GM19463 (cell line): ENCODE results near the gene PAM16.
A peak's percentile ranks its signal among the peaks of the same experiment; 100 is the strongest.

Experiments
- ATAC-seq: cut with Tn5 transposase; IDR thresholded peaks from one replicate; pipeline ENCODE4 v1.9.1; 2021; ENCODE audit warnings: mild to moderate bottlenecking, moderate library complexity; ENCODE audit not compliant: unreplicated experiment

Gene PAM16

DNA sequence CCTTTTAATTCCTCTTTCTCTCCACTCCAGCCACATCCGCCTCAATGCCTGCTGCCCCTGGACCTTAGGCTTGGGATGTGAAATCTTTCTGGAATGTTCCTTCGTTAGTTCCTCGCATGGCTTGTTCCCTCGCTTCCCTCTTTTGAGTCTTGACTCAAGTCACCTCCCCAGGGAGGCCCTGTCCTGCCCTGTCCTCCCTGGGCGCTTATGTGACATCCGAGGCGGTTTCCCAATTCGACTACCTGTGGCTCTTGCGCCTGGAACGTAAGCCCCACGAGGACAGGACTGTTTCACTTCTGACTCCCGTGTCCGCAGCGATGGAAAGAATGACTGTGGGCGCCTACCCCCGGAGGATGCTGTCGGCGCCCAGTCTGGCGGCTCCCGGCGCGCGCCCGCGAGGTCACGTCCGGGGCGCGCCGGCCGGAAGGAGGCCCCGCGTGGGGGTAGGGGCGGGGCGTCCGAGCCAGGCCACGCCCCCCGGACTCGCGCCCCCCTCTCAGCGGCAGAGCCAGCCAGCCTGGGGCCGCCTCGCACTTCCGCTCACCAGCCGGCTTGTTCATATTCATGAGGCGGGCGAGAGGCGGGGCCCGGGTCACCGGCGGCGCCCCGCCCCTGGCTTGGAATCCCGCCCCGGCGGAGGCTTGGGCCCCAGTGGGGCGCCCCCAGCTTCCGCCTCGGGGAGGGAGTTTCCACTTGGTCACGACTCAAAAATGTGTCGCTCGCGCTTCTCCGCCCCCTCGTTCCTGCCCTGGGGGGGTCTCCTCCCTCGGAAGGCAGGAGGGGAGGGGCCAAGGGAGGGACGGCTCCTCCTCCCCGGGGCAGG is 43.7 kb downstream of the PAM16 start:
- ATAC-seq = peak; percentile 88

DNA sequence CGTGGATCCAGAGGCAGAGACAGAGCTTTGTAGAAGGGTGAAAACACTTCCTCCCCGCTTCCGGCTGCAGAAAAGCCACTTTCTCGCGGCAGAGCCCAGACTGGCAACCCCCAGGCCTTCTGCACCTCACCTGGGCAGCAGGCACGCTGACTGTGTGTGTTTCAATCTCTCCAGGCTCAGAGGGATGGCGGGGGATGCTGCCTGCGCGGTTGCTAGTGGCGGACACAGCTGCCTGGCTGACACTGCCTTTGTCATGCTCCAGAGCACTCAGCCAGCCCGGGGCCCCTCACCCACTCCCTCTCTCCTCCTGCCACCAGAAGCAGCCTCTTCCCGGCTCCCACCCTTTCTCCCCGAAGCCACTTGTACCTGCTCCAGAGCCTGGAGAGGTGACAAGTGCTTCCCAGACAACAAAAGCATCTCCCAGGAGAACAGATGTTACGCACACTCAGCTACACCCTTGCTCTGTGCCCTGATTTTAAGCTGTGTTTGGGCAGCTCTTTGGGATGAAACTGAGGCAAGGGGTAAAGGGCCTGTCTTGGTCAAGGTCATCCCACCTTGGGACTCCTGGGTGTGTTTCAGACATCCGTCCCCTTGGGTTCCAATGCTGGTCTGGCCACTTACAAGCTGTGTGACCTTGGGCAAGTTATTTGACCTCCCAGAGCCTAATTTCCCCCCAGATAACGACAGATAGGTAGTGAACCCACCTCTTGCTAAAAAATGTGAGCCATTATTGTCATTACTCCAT is 44.5 kb downstream of the PAM16 start:
- no peak for ATAC-seq

DNA sequence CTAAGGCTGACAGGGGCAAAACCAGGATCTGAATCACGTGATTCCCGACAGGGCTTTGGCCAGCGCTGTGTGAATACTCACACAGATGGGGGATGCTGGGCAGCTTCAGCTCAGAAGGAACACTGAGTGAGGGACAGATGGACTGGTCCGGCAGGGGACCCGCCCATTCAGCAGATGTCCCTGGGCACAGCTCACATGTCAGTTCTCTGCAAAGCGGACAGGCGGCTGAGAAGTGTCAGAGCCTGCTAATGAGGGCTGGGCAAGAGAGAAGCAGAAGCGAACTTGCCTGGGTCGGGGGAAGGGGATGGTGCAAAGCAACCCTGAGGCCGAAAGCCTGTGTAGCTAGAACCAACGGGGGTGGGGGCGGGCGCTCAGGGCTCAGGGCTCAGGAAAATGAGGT is 47.1 kb downstream of the PAM16 start:
- ATAC-seq = no peak

DNA sequence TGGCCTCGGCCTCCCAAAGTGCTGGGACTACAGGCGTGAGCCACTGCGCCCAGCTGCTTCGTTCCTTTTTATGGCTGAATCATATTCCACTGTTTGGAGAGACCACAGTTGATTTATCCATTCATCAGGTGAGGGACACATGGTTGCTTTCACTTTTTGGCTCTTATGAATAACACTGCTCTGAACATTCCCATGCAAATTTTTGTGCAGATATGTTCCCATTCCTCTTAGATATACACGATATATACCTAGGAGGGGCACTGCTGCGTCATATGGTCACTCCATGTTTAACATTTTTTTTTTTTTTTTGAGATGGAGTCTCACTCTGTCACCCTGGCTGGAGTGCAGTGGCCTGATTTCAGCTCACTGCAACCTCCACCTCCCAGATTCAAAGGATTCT is 49.2 kb downstream of the PAM16 start:
- no peak for ATAC-seq

DNA sequence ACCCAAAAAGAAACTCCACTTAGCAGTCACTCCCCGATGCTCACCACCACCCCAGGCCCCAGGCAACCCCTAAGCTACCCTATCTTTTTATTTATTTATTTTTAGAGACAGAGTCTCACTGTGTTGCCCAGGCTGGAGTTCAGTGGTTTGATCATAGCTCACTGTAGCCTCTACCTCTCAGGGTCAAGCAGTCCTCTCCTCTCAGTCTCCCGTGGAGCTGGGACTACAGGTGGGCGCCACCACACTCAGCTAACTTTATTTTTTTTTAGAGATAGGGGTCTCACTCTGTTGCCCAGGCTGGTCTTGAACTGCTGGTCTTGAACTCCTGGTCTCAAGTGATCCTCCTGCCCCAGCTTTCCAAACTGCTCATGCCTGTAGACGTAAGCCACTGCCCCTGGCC is 49.9 kb downstream of the PAM16 start:
- no peak for ATAC-seq

DNA sequence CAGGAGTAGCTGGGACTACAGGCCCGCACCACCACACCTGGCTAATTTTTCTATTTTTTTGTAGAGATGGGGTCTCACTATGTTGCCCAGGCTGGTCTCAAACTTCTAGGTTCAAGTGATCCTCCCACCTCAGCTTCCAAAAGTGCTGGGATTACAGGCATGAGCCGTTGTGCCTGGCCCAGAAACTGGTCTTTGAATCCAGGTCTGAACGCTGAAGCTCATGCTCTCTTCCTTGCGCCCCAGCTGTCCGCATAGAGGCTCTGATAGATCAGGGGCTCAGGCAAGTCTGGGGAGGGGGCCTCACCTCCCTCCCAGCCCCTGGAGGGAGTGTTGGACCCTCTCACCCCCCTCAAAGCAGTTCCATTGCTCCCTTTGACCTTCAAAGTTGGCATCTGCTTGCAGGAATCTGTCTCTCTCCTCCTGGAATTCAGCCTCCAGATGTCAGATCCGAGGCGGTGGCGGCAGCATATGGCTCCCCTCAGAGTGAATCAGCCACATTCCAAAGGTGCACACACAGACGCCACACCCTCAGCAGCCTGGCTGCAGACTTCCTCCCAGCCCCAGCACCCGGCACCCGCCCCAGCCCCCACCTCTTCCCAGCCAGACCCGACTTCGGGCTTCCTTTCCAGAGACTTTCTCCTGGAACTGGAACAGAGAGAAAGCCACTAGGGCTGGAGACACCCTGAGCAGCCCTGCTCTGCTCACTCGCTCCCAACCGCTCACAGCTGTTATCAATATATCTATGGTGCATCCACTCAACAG is 52.2 kb downstream of the PAM16 start:
- ATAC-seq = no peak

DNA sequence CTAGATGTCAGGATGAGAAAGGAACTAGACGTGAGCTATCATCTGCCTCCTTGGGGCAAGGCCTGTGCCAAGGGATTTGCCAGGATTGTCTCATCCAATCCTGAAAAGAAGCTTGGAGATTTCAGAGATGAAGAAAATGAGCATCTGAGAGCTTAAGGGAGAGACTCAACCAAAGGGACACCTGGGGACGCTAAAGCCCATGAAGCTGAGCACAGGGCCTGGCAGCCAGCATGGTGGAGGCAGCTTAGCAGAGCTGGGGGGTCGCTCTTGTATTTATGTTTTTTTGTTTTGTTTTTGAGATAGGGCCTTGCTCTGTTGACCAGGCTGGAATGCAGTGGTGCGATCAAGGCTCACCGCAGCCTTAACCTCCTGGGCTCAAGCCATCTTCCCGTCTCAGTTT is 53.6 kb downstream of the PAM16 start:
- no peak for ATAC-seq

DNA sequence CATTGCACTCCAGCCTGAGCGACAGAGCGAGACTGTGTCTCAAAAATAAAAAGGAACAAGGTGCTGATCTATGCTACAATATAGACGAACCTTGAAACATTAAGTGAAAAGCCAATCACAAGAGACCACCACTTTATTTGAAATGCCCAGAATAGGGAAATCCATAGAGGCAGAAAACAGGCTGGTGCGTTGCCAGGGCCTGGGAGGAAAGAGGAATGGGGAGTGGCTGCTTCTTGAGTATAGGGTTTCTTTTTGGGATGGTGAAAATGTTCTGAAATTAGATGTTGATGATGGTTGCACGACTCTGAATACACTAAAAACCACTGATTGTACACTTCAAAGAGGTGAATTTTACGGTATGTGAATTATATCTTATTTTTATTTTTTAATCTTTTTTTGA is 55.5 kb downstream of the PAM16 start:
- ATAC-seq = no peak

DNA sequence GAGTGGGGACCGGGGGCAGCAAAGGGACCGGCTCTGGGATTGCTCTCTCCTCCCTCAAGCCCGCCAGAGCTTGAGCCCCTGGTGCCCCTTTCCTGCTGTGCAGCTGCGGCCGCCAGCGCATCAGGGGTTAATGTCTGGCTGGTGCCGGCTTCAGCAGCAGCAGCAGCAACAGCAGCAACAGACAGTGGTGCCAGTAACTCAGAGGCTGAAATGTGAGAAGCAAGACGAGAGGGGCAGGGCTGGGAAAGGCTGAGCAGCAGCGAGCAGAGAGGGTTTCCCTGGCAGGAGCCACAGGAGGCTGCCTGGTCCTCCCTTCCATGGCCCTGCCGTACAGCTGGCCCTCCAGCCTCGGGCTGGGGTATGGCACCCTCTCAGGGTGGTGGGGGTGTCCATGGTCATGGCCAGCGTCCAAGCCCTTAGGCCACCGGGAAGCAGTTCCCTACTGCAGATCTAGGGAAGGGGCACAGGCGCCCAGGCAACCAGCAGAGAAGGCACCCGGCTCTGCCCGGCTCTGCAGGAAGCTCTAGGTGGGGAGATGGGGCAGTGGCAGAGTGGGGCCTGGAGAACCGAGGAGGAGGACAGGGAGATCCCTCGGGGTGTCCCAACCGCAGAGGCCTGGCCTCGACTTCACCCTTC is 57.2 kb downstream of the PAM16 start:
- ATAC-seq = no peak

DNA sequence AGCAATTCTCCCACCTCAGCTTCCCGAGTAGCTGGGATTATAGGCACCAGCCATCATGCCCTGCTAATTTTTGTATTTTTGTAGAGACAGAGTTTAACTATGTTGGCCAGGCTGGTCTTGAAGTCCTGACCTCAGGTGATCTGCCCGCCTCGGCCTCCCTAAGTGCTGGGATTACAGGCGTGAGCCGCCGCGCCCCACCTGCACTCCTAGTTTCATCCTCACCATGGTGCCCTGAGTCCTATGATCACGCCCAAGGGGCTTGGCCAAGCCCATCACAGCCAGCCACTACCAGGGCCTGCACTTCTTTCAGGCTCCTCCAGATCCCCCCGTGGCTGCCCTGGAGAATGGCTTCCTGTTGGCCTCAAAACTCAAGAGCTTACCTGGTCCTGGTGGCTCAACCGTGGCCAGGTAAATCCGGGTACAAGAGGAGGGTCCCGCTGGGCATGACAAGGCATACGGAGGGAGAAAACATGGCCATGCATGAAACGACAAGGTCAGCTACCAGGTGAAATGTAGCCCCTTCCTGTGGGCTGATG is 57.9 kb downstream of the PAM16 start:
- no peak for ATAC-seq

DNA sequence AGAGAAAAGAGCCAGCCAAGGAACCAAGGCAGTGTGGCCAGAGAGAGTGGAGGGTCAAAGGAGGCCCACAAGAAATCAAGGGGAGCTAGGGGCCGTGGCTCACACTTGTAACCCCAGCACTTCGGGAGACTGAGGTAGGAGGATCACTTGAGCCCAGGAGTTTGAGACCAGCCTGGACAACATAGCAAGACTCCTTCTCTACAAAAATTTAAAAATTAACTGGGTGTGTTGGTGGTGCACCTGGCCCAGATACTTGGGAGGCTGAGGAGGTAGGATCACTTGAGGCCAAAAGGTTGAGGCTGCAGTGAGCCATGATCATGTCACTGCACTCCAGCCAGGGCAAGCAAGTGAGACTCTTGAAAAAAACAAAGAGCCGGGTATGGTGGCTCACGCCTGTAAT is 59.4 kb downstream of the PAM16 start:
- ATAC-seq = no peak
